Measurements from ENCODE around the gene TIGD7.

DNA sequence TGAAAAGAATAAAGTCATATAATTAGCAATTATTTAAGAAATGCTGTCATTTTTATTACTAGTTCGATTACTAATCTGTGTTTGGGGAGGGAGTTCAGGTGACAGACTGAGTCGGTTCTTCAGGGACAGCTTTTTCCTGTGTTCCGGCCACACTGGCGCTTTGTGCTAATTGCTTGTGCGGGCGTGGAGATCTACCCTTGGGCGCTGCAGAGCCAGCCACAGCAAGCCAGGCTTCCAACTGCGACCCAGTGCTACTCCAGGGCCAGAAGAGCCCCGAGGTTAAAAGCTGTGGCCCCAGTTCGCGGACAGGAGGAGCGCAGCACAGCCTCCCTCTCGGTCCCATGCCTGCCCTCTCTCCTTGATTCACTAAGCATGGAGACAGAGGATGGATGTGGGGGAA is 43.9 kb upstream of the TIGD7 start:
- TF ChIP-seq, protein P1, sequence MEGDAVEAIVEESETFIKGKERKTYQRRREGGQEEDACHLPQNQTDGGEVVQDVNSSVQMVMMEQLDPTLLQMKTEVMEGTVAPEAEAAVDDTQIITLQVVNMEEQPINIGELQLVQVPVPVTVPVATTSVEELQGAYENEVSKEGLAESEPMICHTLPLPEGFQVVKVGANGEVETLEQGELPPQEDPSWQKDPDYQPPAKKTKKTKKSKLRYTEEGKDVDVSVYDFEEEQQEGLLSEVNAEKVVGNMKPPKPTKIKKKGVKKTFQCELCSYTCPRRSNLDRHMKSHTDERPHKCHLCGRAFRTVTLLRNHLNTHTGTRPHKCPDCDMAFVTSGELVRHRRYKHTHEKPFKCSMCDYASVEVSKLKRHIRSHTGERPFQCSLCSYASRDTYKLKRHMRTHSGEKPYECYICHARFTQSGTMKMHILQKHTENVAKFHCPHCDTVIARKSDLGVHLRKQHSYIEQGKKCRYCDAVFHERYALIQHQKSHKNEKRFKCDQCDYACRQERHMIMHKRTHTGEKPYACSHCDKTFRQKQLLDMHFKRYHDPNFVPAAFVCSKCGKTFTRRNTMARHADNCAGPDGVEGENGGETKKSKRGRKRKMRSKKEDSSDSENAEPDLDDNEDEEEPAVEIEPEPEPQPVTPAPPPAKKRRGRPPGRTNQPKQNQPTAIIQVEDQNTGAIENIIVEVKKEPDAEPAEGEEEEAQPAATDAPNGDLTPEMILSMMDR (IDR thresholded peaks at IDR 0.05), result no peak
- no peak for TF ChIP-seq POLR2A (IDR thresholded peaks at IDR 0.05)

All from breast epithelium (tissue), 3 donors.